ENCODE measurements around the gene ADAMTS18. TPM values are rescaled to one million over a fixed set of nuclear protein-coding genes. Genes with fewer than 3 reads are reported as not detected.

Gene ADAMTS18
- polyA plus RNA-seq, 1 of the 3 experiments (the other 2 are of a cell fraction): under 0.01 TPM

DNA sequence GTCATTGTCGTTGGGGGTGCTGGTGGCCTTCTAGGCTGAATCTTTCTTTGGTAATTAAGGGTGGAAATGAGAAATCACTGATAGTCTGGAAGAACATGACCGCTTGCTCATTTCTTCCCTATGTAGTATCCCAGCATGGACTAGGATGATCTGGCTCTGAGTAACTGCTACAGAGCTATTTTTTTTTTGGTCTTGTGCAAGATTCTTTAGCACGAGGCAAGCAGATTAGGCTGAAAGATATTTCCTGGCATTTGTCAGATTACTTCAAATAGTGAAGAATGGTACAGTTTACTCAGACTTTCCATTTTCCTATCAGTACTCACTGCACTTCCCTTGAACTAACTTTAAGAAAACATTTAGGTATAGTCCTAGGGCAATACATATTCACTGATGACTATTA, 146.6 kb downstream of the ADAMTS18 start:
- Histone ChIP-seq H3F3A (replicated peaks; ENCODE audit: insufficient read depth) (peaks cover 20% of the 10 kb centered on the region), H3K9me2 (no peaks in the 10 kb centered on the region), H3K79me2 (ENCODE audit: insufficient read depth) (no peaks in the 10 kb centered on the region), H3K4me2 (no peak overlapping the region), H3K9me3 (no peaks in the 10 kb centered on the region), H3K36me3 (replicated peaks in 1 of 2; ENCODE audit: control insufficient read depth in 1 of 2, insufficient read depth in 2 of 2, low read length in 1 of 2) (no peaks in the 10 kb centered on the region), H3K9ac (no peak overlapping the region), H3K27ac (ENCODE audit: low read depth in 2 of 2, low read length in 1 of 2) (peak overlapping the region in 1 of 2 experiments; percentile 61; a peak in 2 of 4 replicates), H3K27me3 (ENCODE audit: insufficient read depth) (no peaks in the 10 kb centered on the region), H2AFZ (ENCODE audit: low read depth) (no peak overlapping the region), H3K4me1 (ENCODE audit: control insufficient read depth in 1 of 2, insufficient read depth in 2 of 2, low read depth in 1 of 2, low read length in 1 of 2) (peaks cover 5 to 12% of the 10 kb centered on the region in 2 experiments; a peak in 3 of 4 replicates), H4K20me1 (ENCODE audit: insufficient read depth) (no peaks in the 10 kb centered on the region), H3K4me3 (ENCODE audit: low read depth in 2 of 2, low read length in 1 of 2) (no peak overlapping the region)
- no peak for DNase-seq
- WGBS (ENCODE audit: low lambda C conversion rate): 14% methylated on average over 3 of the region's 3 CpGs
- ChIA-PET POLR2A (no interaction called here), CTCF (interaction anchor here (2.1 kb wide), 1 partner anchor 52 kb away, joined by 6 read pairs; no protein-coding TSS in a partner anchor)
- no peak; the same call in 1 of the 2 replicates for TF ChIP-seq POLR2AphosphoS5 (IDR thresholded peaks at IDR 0.05; ENCODE audit: low read depth, low read length)
- TF ChIP-seq RAD21 (IDR thresholded peaks at IDR 0.05; ENCODE audit: low read length): no peak
- TF ChIP-seq MEF2A (IDR thresholded peaks at IDR 0.05; ENCODE audit: borderline replicate concordance, low read depth): no peak
- no peak for TF ChIP-seq RCOR1 (IDR thresholded peaks at IDR 0.05; ENCODE audit: low read length)
- TF ChIP-seq FOXJ3 (CRISPR knock-in tag; IDR thresholded peaks at IDR 0.05): no peak
- no peak for TF ChIP-seq YY1 (IDR thresholded peaks at IDR 0.05; ENCODE audit: low read depth)
- no peak for TF ChIP-seq NRF1 (IDR thresholded peaks at IDR 0.05; ENCODE audit: low read depth, low read length)
- peak; percentile 68; the same call in 1 of the 2 replicates for TF ChIP-seq FOSL2 (IDR thresholded peaks at IDR 0.05; ENCODE audit: borderline replicate concordance, low read depth)
- no peak for TF ChIP-seq SMC3 (IDR thresholded peaks at IDR 0.05; ENCODE audit: low read depth, low read length)
- TF ChIP-seq PBX3 (IDR thresholded peaks at IDR 0.05): peak; percentile 63
- no peak for TF ChIP-seq ELF1 (IDR thresholded peaks at IDR 0.05)
- 0 out of 2 replicates have a peak, but pooled peaks have one; percentile 11 for TF ChIP-seq NFIC (IDR thresholded peaks at IDR 0.05; ENCODE audit: borderline replicate concordance)
- peak; percentile 47 for TF ChIP-seq JUND (IDR thresholded peaks at IDR 0.05)
- no peak for TF ChIP-seq GABPA (IDR thresholded peaks at IDR 0.05; ENCODE audit: low read depth)
- TF ChIP-seq, protein P1, sequence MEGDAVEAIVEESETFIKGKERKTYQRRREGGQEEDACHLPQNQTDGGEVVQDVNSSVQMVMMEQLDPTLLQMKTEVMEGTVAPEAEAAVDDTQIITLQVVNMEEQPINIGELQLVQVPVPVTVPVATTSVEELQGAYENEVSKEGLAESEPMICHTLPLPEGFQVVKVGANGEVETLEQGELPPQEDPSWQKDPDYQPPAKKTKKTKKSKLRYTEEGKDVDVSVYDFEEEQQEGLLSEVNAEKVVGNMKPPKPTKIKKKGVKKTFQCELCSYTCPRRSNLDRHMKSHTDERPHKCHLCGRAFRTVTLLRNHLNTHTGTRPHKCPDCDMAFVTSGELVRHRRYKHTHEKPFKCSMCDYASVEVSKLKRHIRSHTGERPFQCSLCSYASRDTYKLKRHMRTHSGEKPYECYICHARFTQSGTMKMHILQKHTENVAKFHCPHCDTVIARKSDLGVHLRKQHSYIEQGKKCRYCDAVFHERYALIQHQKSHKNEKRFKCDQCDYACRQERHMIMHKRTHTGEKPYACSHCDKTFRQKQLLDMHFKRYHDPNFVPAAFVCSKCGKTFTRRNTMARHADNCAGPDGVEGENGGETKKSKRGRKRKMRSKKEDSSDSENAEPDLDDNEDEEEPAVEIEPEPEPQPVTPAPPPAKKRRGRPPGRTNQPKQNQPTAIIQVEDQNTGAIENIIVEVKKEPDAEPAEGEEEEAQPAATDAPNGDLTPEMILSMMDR (IDR thresholded peaks at IDR 0.05): no peak
- TF ChIP-seq FOXM1 (IDR thresholded peaks at IDR 0.05; ENCODE audit: low read depth): no peak
- TF ChIP-seq TEAD4 (IDR thresholded peaks at IDR 0.05; ENCODE audit: borderline replicate concordance, insufficient read depth): 0 out of 2 replicates have a peak, but pooled peaks have one; percentile 32
- TF ChIP-seq TCF12 (IDR thresholded peaks at IDR 0.05): peak; percentile 81
- TF ChIP-seq, protein P2, sequence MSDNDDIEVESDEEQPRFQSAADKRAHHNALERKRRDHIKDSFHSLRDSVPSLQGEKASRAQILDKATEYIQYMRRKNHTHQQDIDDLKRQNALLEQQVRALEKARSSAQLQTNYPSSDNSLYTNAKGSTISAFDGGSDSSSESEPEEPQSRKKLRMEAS (IDR thresholded peaks at IDR 0.05; ENCODE audit: low read depth): peak; percentile 83
- TF ChIP-seq RXRA (IDR thresholded peaks at IDR 0.05; ENCODE audit: borderline replicate concordance, low read depth): 0 out of 2 replicates have a peak, but pooled peaks have one; percentile 44
- no peak for TF ChIP-seq TAF1 (IDR thresholded peaks at IDR 0.05; ENCODE audit: borderline replicate concordance, low read depth, low read length)
- TF ChIP-seq, protein P3, sequence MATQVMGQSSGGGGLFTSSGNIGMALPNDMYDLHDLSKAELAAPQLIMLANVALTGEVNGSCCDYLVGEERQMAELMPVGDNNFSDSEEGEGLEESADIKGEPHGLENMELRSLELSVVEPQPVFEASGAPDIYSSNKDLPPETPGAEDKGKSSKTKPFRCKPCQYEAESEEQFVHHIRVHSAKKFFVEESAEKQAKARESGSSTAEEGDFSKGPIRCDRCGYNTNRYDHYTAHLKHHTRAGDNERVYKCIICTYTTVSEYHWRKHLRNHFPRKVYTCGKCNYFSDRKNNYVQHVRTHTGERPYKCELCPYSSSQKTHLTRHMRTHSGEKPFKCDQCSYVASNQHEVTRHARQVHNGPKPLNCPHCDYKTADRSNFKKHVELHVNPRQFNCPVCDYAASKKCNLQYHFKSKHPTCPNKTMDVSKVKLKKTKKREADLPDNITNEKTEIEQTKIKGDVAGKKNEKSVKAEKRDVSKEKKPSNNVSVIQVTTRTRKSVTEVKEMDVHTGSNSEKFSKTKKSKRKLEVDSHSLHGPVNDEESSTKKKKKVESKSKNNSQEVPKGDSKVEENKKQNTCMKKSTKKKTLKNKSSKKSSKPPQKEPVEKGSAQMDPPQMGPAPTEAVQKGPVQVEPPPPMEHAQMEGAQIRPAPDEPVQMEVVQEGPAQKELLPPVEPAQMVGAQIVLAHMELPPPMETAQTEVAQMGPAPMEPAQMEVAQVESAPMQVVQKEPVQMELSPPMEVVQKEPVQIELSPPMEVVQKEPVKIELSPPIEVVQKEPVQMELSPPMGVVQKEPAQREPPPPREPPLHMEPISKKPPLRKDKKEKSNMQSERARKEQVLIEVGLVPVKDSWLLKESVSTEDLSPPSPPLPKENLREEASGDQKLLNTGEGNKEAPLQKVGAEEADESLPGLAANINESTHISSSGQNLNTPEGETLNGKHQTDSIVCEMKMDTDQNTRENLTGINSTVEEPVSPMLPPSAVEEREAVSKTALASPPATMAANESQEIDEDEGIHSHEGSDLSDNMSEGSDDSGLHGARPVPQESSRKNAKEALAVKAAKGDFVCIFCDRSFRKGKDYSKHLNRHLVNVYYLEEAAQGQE (IDR thresholded peaks at IDR 0.05; ENCODE audit: low read depth, low read length): no peak
- TF ChIP-seq EZH2phosphoT487 (IDR thresholded peaks at IDR 0.05; ENCODE audit: borderline replicate concordance, low read depth): no peak
- TF ChIP-seq SIN3A (IDR thresholded peaks at IDR 0.05; ENCODE audit: borderline replicate concordance, low read depth, low read length): no peak
- no peak for TF ChIP-seq IRF3 (IDR thresholded peaks at IDR 0.05; ENCODE audit: low read depth, low read length)
- TF ChIP-seq, protein P4, sequence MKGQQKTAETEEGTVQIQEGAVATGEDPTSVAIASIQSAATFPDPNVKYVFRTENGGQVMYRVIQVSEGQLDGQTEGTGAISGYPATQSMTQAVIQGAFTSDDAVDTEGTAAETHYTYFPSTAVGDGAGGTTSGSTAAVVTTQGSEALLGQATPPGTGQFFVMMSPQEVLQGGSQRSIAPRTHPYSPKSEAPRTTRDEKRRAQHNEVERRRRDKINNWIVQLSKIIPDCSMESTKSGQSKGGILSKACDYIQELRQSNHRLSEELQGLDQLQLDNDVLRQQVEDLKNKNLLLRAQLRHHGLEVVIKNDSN (IDR thresholded peaks at IDR 0.05; ENCODE audit: borderline replicate concordance, low read depth): no peak
